GM19438 (cell line): Measurements from ENCODE around the gene MERTK.
"Not testable (repeated sequence)": the region's sequence is repeated elsewhere in the genome, so short reads cannot be mapped to it uniquely, and the experiment has no call there.

ENCODE experiments used
- ATAC-seq: cut with Tn5 transposase; IDR thresholded peaks from one replicate; pipeline ENCODE4 v1.9.1; 2021; ENCODE audit warnings: low read depth; ENCODE audit not compliant: unreplicated experiment

MERTK gene

DNA sequence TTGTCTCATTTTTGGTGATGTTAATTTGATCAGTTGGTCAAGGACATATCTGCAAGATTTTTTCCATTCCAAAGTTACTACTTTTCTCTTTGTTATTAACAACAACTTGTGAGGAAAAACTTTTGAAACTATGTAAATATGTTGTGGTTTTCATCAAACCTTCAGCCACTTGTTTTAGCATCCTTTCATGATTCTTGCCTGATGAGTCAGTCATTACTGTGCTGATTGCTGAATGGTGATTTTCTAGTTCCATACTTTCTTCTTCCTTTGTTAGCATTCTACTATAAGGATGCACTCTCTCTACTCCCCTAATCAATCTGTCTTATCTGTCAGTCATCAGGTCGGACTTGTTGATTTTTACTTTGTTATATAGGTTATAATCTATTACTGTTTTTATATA lies 167.6 kb downstream of the MERTK start:
- ATAC-seq: no peak

DNA sequence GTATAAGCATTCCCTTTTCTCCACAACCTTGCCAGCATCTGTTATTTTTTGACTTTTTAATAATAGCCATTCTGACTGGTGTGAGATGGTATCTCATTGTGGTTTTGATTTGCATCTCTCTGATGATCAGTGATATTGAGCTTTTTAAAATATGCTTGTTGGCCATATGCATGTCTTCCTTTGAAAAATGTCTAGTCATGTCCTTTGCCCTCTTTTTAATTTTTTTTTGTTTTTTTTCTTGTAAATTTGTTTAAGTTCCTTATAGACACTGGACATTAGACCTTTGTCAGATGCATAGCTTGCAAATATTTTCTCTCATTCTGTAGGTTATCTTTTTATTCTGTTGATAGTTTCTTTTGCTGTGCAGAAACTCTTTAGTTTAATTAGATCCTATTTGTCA lies 171.4 kb downstream of the MERTK start:
- ATAC-seq: not testable (repeated sequence)

DNA sequence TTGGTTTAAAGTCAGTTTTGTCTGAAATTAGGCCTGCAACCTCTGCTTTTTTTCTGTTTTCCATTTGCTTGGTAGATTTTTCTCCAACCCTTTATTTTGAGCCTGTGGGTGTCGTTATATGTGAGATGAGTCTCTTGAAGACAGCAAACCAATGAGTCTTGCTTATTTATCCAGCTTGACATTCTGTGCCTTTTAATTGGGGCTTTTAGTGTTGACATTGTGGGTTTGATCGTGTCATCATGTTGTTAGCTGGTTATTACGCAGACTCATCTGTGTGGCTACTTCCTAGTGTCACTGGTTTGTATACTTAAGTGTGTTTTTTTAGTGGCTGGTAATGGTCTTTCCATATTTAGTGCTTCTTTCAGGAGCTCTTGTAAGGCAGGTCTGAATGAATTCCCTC lies 175.5 kb downstream of the MERTK start:
- ATAC-seq: no peak

DNA sequence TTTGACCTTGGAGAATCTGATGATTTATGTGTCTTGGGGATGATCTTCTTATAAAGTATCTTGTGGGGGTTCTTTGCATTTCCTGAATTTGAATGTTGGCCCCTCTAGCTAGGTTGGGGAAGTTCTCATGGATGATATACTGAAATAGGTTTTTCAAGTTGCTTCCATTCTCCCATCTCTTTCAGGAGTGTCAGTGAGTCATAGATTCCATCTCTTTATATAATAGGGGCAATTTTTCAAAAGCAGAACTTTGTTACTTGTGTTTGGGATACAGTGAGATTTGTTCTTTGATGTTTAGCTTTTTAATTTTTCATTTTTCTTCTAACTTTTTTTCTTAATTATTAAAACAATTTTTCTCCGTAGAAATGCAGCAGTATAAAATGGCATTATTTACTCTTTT lies 176.1 kb downstream of the MERTK start:
- no peak for ATAC-seq

DNA sequence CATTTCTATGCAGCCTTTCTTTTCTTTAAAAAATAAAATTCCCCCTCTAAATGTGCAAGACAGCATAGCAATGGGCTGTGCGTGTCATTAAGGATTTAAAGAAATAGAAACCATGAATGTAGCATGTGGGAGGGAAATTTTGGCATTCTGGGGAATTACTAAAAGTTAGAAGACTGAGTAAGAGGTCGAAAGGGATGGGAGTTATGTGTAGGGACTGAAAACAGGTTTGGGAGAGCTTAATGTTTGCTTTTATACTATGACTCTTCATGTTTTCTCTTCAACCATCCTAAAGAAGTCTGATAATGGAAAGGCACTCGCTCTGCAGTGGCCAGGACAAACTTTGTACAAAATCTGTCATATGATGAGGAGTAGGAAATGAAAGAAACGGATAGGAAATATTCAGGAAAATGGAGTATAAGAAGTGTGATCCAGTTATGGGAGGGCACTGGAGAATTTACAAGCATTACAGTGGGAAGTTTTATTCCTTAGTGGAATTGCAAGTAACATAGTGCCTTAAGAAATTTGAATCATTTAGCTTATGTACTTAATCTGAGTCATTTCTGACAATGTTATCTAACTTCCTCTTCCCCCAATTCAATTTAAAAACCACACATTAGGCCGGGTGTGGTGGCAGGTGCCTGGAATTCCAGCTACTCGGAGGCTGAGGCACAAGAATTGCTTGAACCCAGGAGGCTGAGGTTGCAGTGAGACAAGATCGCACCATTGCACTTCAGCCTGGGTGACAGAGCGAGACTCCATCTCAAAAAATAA lies 177.3 kb downstream of the MERTK start:
- no peak for ATAC-seq

DNA sequence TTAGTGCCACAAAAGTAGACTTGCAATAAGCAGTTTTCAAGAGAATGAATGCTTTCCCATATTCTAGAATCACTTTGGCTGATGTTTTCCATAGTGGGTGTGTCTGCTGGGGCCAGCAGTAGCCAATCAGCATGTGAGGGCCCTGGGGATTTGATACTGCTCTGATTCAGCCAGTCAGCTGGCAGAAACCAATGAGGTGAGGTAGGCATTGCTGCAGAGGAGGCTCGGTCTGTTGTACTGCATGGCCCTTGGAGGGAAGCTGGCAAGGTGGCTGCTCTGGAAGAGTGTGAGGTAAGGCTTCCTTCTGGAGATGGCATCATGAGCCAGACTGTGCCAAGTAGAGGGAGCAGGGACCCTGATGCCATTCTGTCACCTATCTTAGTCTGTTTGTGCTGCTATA lies 179.4 kb downstream of the MERTK start:
- ATAC-seq: no peak
